Liver (tissue), 9 donors: ENCODE data around the gene CD36. TPM values are rescaled to one million over a fixed set of nuclear protein-coding genes. Genes with fewer than 3 reads are reported as not detected.

Experiments used
- DNase-seq: peaks from one replicate; pipeline ENCODE4 v3.0.0-alpha.2; 2017; ENCODE audit warnings: low spot score
- H3K27ac ChIP-seq, 2 donors: one replicate each; pipeline ENCODE4 v1.7.0; 2013; ENCODE audit warnings: inconsistent platforms in 2 of 2, low read length in 2 of 2, control low read depth in 1 of 2, low read depth in 1 of 2, mild to moderate bottlenecking in 1 of 2
- H3K27me3 ChIP-seq, 4 donors: one replicate each; pipeline versions ENCODE4 v1.6.1 to v1.7.0; 2013; ENCODE audit warnings: low read length in 3 of 4, inconsistent platforms in 1 of 4, mild to moderate bottlenecking in 1 of 4, moderate library complexity in 1 of 4; ENCODE audit not compliant: control insufficient read depth in 4 of 4, insufficient read depth in 4 of 4
- H3K36me3 ChIP-seq, 4 donors: one replicate each; pipeline versions ENCODE4 v1.6.1 to v1.7.0; 2013; ENCODE audit warnings: low read length in 3 of 4, mild to moderate bottlenecking in 3 of 4, low read depth in 1 of 4, moderate library complexity in 1 of 4; ENCODE audit not compliant: control insufficient read depth in 4 of 4, insufficient read depth in 3 of 4
- H3K4me1 ChIP-seq, 4 donors: one replicate each; pipeline versions ENCODE4 v1.6.1 to v1.7.0; 2013; ENCODE audit warnings: low read length in 3 of 4, mild to moderate bottlenecking in 3 of 4, moderate library complexity in 1 of 4; ENCODE audit not compliant: control insufficient read depth in 4 of 4, insufficient read depth in 4 of 4
- H3K4me3 ChIP-seq, 3 donors: one replicate each; pipeline versions ENCODE4 v1.6.1 to v1.7.0; 2013; ENCODE audit warnings: low read length in 3 of 3, control low read depth in 1 of 3, low read depth in 1 of 3, mild to moderate bottlenecking in 1 of 3
- H3K9ac ChIP-seq, 2 donors: one replicate each; pipeline ENCODE4 v1.7.0; 2013; ENCODE audit warnings: low read length in 2 of 2, mild to moderate bottlenecking in 2 of 2, moderate library complexity in 2 of 2, control low read depth in 1 of 2, low read depth in 1 of 2
- H3K9me3 ChIP-seq, 4 donors: one replicate each; pipeline versions ENCODE4 v1.6.1 to v1.7.0; 2013; ENCODE audit warnings: low read length in 3 of 4; ENCODE audit not compliant: control insufficient read depth in 4 of 4
- ATF3 ChIP-seq: IDR thresholded peaks from 2 replicates; pipeline ENCODE4 v1.6.1; 2016; ENCODE audit warnings: antibody characterized with exemption
- CTCF ChIP-seq: fragments of 150-350 bp; IDR thresholded peaks from 2 replicates; pipeline ENCODE4 v1.5.1; 2017; ENCODE audit warnings: improper control_type of control experiment, low read depth, low read length; ENCODE audit not compliant: missing input control
- EGR1 ChIP-seq, 2 donors: IDR thresholded peaks; 2 replicates each; pipeline ENCODE4 v1.6.1; 2016 to 2018; ENCODE audit warnings: antibody characterized with exemption in 2 of 2, low read depth in 2 of 2
- FOXA1 ChIP-seq: IDR thresholded peaks from 2 replicates; pipeline ENCODE4 v1.6.1; 2016; ENCODE audit warnings: antibody characterized with exemption
- FOXA2 ChIP-seq: IDR thresholded peaks from 2 replicates; pipeline ENCODE4 v1.6.1; 2016; ENCODE audit warnings: antibody characterized with exemption
- GABPA ChIP-seq, 2 donors: IDR thresholded peaks in 1 of 2; conservative IDR thresholded peaks in 1 of 2; 2 replicates each; pipeline ENCODE4 v1.6.1; 2016; ENCODE audit warnings: antibody characterized with exemption in 2 of 2, mild to moderate bottlenecking in 1 of 2, moderate library complexity in 1 of 2
- HNF4A ChIP-seq, 2 donors: conservative IDR thresholded peaks; 2 replicates each; pipeline ENCODE4 v1.6.1; 2016; ENCODE audit warnings: antibody characterized with exemption in 2 of 2, mild to moderate bottlenecking in 2 of 2
- HNF4G ChIP-seq: IDR thresholded peaks from 2 replicates; pipeline ENCODE4 v1.6.1; 2016; ENCODE audit warnings: antibody characterized with exemption
- JUND ChIP-seq, 2 donors: IDR thresholded peaks; 2 replicates each; pipeline ENCODE4 v1.6.1; 2016; ENCODE audit warnings: antibody characterized with exemption in 2 of 2
- MAX ChIP-seq: IDR thresholded peaks from 2 replicates; pipeline ENCODE4 v1.6.1; 2016; ENCODE audit warnings: antibody characterized with exemption
- NR2F2 ChIP-seq: IDR thresholded peaks from 2 replicates; pipeline ENCODE4 v1.6.1; 2016; ENCODE audit warnings: antibody characterized with exemption
- RAD21 ChIP-seq, 2 donors: IDR thresholded peaks; 2 replicates each; pipeline ENCODE4 v1.6.1; 2016; ENCODE audit warnings: antibody characterized with exemption in 2 of 2, mild to moderate bottlenecking in 2 of 2
- REST ChIP-seq: IDR thresholded peaks from 2 replicates; pipeline ENCODE4 v1.6.1; 2016; ENCODE audit warnings: antibody characterized with exemption, mild to moderate bottlenecking
- RXRA ChIP-seq, 2 donors: IDR thresholded peaks; 2 replicates each; pipeline ENCODE4 v1.6.1; 2017 to 2018; ENCODE audit warnings: antibody characterized with exemption in 2 of 2, mild to moderate bottlenecking in 1 of 2
- SP1 ChIP-seq: IDR thresholded peaks from 2 replicates; pipeline ENCODE4 v1.6.1; 2018; ENCODE audit warnings: antibody characterized with exemption, mild to moderate bottlenecking
- TAF1 ChIP-seq: conservative IDR thresholded peaks from 2 replicates; pipeline ENCODE4 v1.6.1; 2016; ENCODE audit warnings: antibody characterized with exemption, mild to moderate bottlenecking
- YY1 ChIP-seq: IDR thresholded peaks from 2 replicates; pipeline ENCODE4 v1.6.1; 2016; ENCODE audit warnings: antibody characterized with exemption, mild to moderate bottlenecking
- ZBTB33 ChIP-seq: IDR thresholded peaks from 2 replicates; pipeline ENCODE4 v1.6.1; 2016; ENCODE audit warnings: antibody characterized with exemption
- WGBS: extraction: QIAGEN DNeasy Blood & Tissue Kit; methylation state at CpG from one replicate; pipeline ENCODE4 v1.1.7; 2013; 5-methylcytosine and 5-hydroxymethylcytosine counted together
- polyA plus RNA-seq, 2 donors: library from polyadenylated mRNA; stranded (reverse) in 1 of 2; unstranded in 1 of 2; fragments of 200-250 nt in 1 of 2; fragments of >200 nt in 1 of 2; fragmentation: Nextera tagmentation in 1 of 2; extraction: Ambion mirVana in 1 of 2; gene quantifications; one replicate each; pipeline versions ENCODE4 v1.2.1 to v1.2.3, GENCODE V29; 2013 to 2015
- total RNA-seq, 2 donors: library from RNA; depleted of rRNA; stranded (reverse); fragments of >200 nt; gene quantifications; one replicate each; pipeline ENCODE4 v1.2.3, GENCODE V29; 2014
- donor health status: healthy.
- donor health status: healthy.
- donor health status: healthy.
- donor health status: healthy.
- donor health status: healthy.

The CD36 gene
- total and polyA plus RNA-seq, 4 donors, result 21.6 to 597 (median 54.5) TPM

GRCh38 chr7:80724249-80724871 is 85.9 kb downstream of the CD36 start:
- Histone ChIP-seq H3K36me3 (no peaks in the 10 kb centered on the region), H3K4me1 (no peaks in the 10 kb centered on the region), H3K27me3 (no peaks in the 10 kb centered on the region), H3K9me3 (no peaks in the 10 kb centered on the region), H3K9ac (no peak overlapping the region), H3K27ac (no peak overlapping the region), H3K4me3 (no peak overlapping the region)
- no peak for TF ChIP-seq GABPA (IDR thresholded peaks at IDR 0.05 in 1 of 2, conservative IDR thresholded peaks at IDR 0.05 in 1 of 2)
- TF ChIP-seq JUND (IDR thresholded peaks at IDR 0.05), result no peak
- no peak for TF ChIP-seq SP1
- no peak for TF ChIP-seq EGR1 (IDR thresholded peaks at IDR 0.05; ENCODE audit: low read depth in 2 of 2)
- TF ChIP-seq HNF4A (conservative IDR thresholded peaks at IDR 0.05), result no peak
- TF ChIP-seq MAX, result no peak
- TF ChIP-seq REST, result no peak
- TF ChIP-seq FOXA2, result no peak
- TF ChIP-seq RXRA (IDR thresholded peaks at IDR 0.05), result no peak
- no peak for TF ChIP-seq TAF1
- no peak for TF ChIP-seq ZBTB33
- TF ChIP-seq CTCF, result no peak
- TF ChIP-seq HNF4G, result no peak
- TF ChIP-seq FOXA1, result no peak
- no peak for TF ChIP-seq NR2F2
- no peak for TF ChIP-seq YY1
- TF ChIP-seq RAD21 (IDR thresholded peaks at IDR 0.05), result no peak
- no peak for TF ChIP-seq ATF3
- no peak for DNase-seq
- WGBS, result 82% methylated on average over 4 of the region's 4 CpGs
